ENCODE data around the gene INAFM2. TPM values are rescaled to one million over a fixed set of nuclear protein-coding genes. Genes with fewer than 3 reads are reported as not detected.

Gene INAFM2
- total and polyA plus RNA-seq, 10 of the 15 experiments (the other 5 are each of a cell fraction or from before 2014, with no cell fraction given) = 0.75 to 8.1 (median 3.9) TPM

DNA sequence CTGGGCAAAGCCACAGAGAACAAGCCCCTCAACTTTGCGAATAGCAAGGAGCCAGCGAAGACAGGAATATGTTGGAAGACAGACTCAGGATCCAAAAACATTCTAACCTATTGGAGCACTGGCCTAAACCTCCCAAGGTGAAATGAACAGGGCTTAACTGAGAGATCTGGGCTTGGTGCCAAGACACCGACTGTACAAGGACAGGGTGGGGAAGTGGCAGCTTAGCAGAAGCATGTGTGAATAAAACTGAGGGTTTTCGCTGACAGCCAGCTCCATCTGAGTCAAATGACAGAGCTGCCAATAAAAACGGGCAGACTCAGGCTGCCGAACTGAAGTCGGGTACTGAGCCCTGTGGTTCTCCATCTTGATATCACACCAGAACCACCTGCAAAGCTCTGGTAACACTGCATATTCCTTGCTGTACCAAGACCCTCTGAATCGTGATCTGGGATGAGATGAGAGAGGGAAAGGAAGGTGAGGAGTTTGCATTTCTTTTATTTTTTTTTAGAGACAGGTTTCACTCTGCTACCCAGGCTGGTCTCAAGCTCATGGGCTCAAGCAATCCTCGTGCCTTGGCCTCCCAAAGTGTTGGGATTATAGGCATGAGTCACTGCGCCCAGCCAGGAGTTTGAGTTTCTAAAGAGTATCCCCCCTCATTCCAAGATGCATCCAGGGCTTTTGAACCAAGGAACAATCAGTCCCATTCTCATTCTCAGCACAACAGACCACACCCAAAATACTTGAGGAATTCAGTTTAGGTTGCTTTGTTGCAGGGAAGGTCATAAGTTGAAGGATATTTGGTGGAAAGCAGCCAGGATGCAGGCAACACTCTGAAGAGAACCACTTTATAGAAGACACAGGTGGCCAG lies 9.7 kb upstream of the INAFM2 start:
- H3K4me1 ChIP-seq (ENCODE audit: control insufficient read depth, insufficient read depth, low read length) = peaks cover 13% of the 10 kb centered on the region
- DNase-seq (ENCODE audit: low read depth, low spot score) = no peak
- H4K20me1 ChIP-seq (ENCODE audit: control insufficient read depth, insufficient read depth) = no peaks in the 10 kb centered on the region
- 15% methylated on average over 10 of the region's 10 CpGs for WGBS (ENCODE audit: insufficient coverage, insufficient replicate concordance, low lambda C conversion rate, missing lambda C conversion rate)
- no peak for FAIRE-seq
- TF ChIP-seq GATAD2B (conservative IDR thresholded peaks at IDR 0.05; ENCODE audit: low read depth) (no peak), MTA2 (IDR thresholded peaks at IDR 0.05; ENCODE audit: low read depth) (no peak)
- TF ChIP-seq, protein P1, sequence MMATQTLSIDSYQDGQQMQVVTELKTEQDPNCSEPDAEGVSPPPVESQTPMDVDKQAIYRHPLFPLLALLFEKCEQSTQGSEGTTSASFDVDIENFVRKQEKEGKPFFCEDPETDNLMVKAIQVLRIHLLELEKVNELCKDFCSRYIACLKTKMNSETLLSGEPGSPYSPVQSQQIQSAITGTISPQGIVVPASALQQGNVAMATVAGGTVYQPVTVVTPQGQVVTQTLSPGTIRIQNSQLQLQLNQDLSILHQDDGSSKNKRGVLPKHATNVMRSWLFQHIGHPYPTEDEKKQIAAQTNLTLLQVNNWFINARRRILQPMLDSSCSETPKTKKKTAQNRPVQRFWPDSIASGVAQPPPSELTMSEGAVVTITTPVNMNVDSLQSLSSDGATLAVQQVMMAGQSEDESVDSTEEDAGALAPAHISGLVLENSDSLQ (IDR thresholded peaks at IDR 0.05) = peak; percentile 35; the same call in 1 of the 2 replicates
- H3K9ac ChIP-seq (ENCODE audit: control insufficient read depth, insufficient read depth, low read length) = no peak overlapping the region
- ChIA-PET POLR2A (interaction anchor here (0.5 to 1.6 kb wide), 3 partner anchors 9 to 555 kb away, joined by 3 to 5 read pairs (median 3); partner anchors contain the start of gene INAFM2), CTCF (interaction anchor here (0.7 to 17.6 kb wide), 7 partner anchors 7 to 122 kb away, joined by 3 to 336 read pairs (median 31); partner anchors contain the start of genes CCDC9B and INAFM2), RAD21 (ENCODE audit: unreplicated experiment) (interaction anchor here (0.9 to 1.9 kb wide), 3 partner anchors 24 to 268 kb away, joined by 3 to 4 read pairs (median 3); no protein-coding TSS in a partner anchor), SMC1A (ENCODE audit: uncharacterized antibody, unreplicated experiment) (interaction anchor here (1.2 to 10.0 kb wide), 2 partner anchors 10 to 35 kb away, joined by 3 to 83 read pairs; no protein-coding TSS in a partner anchor)
- no peak overlapping the region for H2AFZ ChIP-seq (ENCODE audit: control insufficient read depth, low read depth, low read length)
- no peak for ATAC-seq
- BruUV-seq (replicated peaks) = no TSS peak
- in situ Hi-C loops (cut with MboI) = loop anchor here (5.0 kb wide), 1 partner anchor 36 kb away; no protein-coding TSS in a partner anchor
- no peak overlapping the region for H3K27ac ChIP-seq (ENCODE audit: control insufficient read depth, insufficient read depth)
- no peak overlapping the region for H3K4me3 ChIP-seq
- no peaks in the 10 kb centered on the region for H3K79me2 ChIP-seq (ENCODE audit: control insufficient read depth, insufficient read depth, low read length)
- intact Hi-C loops (cut with micrococcal nuclease; ENCODE audit: unreplicated experiment) = no loop called here
- no peak overlapping the region for H3K4me2 ChIP-seq (ENCODE audit: control insufficient read depth, insufficient read depth)
- H3K9me3 ChIP-seq (replicated peaks; ENCODE audit: control insufficient read depth, insufficient read depth, low read length) = no peaks in the 10 kb centered on the region
- peaks cover 0 to 3% of the 10 kb centered on the region in 2 experiments; a peak in 2 of 4 replicates for H3K27me3 ChIP-seq (replicated peaks in 1 of 2; ENCODE audit: control insufficient read depth in 2 of 2, insufficient read depth in 2 of 2, low read length in 1 of 2)
- H3K36me3 ChIP-seq (ENCODE audit: control insufficient read depth in 2 of 2, insufficient read depth in 2 of 2, low read length in 1 of 2) = no peaks in the 10 kb centered on the region
